Breast epithelium (tissue), 3 donors: Measurements from ENCODE around the gene AFMID.

Experiments
- POLR2AphosphoS5 ChIP-seq, 3 donors: sonication (generic); formaldehyde crosslinking; IDR thresholded peaks; one replicate each; pipeline ENCODE4 v1.6.1; 2017; ENCODE audit warnings: antibody characterized with exemption in 3 of 3
- TF ChIP-seq, protein P1 (sequence below), 3 donors: fragments of 450-650 bp; IDR thresholded peaks; one replicate each; pipeline ENCODE4 v1.5.1; 2016 to 2017; ENCODE audit warnings: antibody characterized with exemption in 3 of 3, mild to moderate bottlenecking in 3 of 3, moderate library complexity in 3 of 3

DNA sequence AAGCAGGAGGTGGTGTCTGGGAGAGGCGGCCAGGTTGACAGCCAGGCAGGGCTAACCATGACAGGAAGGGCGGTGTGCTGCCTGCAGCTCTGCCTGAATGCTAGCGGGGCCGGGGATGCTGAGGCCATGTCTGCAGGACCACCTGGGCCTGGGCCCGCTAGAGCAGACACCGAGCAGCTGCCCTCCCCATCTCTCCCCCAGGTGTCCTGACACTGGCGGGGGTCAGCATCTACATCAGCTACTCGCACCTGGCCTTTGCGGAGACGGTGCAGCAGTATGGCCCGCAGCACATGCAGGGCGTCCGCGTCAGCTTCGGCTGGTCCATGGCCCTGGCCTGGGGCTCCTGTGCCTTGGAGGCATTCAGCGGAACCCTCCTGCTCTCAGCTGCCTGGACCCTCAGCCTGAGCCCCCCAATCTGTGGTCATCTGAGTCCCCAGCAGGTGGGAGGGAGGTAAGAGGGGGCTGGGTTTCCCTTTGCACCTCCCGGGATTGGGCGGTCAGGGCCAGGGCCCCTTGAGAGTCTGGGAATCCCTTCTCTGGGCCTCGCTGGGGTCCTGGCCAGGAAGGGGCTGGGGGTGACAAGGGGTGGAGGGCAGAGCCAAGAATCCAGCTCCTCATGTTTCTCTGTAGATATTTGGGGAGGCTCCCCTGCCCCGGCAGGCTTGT lies 51.8 kb downstream of the AFMID start:
- TF ChIP-seq, protein P1, sequence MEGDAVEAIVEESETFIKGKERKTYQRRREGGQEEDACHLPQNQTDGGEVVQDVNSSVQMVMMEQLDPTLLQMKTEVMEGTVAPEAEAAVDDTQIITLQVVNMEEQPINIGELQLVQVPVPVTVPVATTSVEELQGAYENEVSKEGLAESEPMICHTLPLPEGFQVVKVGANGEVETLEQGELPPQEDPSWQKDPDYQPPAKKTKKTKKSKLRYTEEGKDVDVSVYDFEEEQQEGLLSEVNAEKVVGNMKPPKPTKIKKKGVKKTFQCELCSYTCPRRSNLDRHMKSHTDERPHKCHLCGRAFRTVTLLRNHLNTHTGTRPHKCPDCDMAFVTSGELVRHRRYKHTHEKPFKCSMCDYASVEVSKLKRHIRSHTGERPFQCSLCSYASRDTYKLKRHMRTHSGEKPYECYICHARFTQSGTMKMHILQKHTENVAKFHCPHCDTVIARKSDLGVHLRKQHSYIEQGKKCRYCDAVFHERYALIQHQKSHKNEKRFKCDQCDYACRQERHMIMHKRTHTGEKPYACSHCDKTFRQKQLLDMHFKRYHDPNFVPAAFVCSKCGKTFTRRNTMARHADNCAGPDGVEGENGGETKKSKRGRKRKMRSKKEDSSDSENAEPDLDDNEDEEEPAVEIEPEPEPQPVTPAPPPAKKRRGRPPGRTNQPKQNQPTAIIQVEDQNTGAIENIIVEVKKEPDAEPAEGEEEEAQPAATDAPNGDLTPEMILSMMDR (IDR thresholded peaks at IDR 0.05): no peak
- TF ChIP-seq POLR2AphosphoS5 (IDR thresholded peaks at IDR 0.05): no peak
